ENCODE data around the gene SH3BP5L. TPM values are rescaled to one million over a fixed set of nuclear protein-coding genes. Genes with fewer than 3 reads are reported as not detected.
A peak's percentile ranks its signal among the peaks of the same experiment; 100 is the strongest.

The SH3BP5L gene
- total and polyA plus RNA-seq, 2 of the 4 experiments (the other 2 are of a cell fraction): 23.3 to 35.9 TPM

DNA sequence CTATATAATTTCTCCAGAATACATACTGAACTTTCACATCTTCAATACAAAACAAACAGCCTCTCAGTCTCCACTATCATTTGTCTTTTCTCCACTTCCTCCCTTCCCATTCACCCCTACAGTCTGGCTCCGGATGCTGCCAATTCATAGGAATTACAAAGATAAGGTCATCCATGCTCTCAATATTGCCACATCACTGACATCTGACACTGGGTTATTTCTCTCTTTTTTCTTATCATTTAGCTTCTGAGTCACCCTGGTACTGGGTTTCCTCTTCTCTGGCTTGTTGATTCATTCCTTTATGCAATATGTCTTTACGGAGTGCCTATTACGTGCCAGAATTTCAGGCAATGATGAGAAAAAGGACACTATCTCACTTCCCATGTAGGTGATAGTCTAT lies 3.1 kb upstream of the SH3BP5L start:
- Histone ChIP-seq H3K56ac (ENCODE audit: extremely low read depth, insufficient read depth, low read length) (no peak overlapping the region), H2AK9ac (replicated peaks; ENCODE audit: low read depth, low read length, poor library complexity) (no peak overlapping the region), H3K23ac (ENCODE audit: low read depth, low read length) (no peak overlapping the region), H2AK5ac (ENCODE audit: low read depth, low read length) (no peak overlapping the region), H2BK5ac (ENCODE audit: low read depth, low read length, poor library complexity, severe bottlenecking) (peak overlapping the region; percentile 64), H3K9me1 (ENCODE audit: insufficient read depth, low read length) (peaks cover 6% of the 10 kb centered on the region; the same call in 1 of the 2 replicates), H3K9ac (ENCODE audit: low read depth, low read length) (no peak overlapping the region), H2BK15ac (ENCODE audit: low read depth, low read length) (no peak overlapping the region), H3K9me3 (ENCODE audit: control insufficient read depth, insufficient read depth, low read length) (no peaks in the 10 kb centered on the region), H4K20me1 (ENCODE audit: insufficient read depth, low read length) (0 out of 2 replicates have a peak, but pooled peaks cover 6% of the 10 kb centered on the region), H3K4me2 (ENCODE audit: low read depth, low read length) (peak overlapping the region; percentile 50; the same call in 1 of the 2 replicates), H4K8ac (ENCODE audit: low read depth in 2 of 2, low read length in 2 of 2) (no peak overlapping the region), H3K79me1 (ENCODE audit: low read depth in 1 of 2, low read length in 2 of 2) (peaks cover 6 to 31% of the 10 kb centered on the region in 2 experiments; a peak in 3 of 4 replicates), H3K27me3 (ENCODE audit: control insufficient read depth, insufficient read depth, low read length) (no peaks in the 10 kb centered on the region), H2BK120ac (ENCODE audit: low read depth, low read length) (no peak overlapping the region), H3K4me3 (ENCODE audit: insufficient read depth, low read depth, low read length) (no peak overlapping the region), H3K36me3 (ENCODE audit: control insufficient read depth, insufficient read depth, low read length) (peaks cover 5% of the 10 kb centered on the region), H2AFZ (replicated peaks; ENCODE audit: low read length, poor library complexity) (no peak overlapping the region), H3K4me1 (ENCODE audit: control insufficient read depth, insufficient read depth, low read length) (peaks cover 3% of the 10 kb centered on the region), H3K18ac (ENCODE audit: low read depth, low read length) (no peak overlapping the region), H3K4ac (ENCODE audit: low read depth, low read length) (no peak overlapping the region), H4K91ac (ENCODE audit: insufficient read depth, low read depth, low read length) (no peak overlapping the region), H3K14ac (replicated peaks; ENCODE audit: low read depth, low read length) (no peak overlapping the region), H3K27ac (ENCODE audit: insufficient read depth, low read length) (no peak overlapping the region), H2BK20ac (ENCODE audit: low read depth, low read length) (no peak overlapping the region), H4K5ac (ENCODE audit: low read depth, low read length) (no peak overlapping the region)
- WGBS, 2 experiments (ENCODE audit: extremely low coverage in 2 of 2, insufficient read length in 1 of 2): no CpG with 5 or more reads among the region's 3 CpGs
- ATAC-seq (ENCODE audit: low read depth): peak; percentile 10
- dilution Hi-C loops (cut with HindIII; ENCODE audit: low sequenced_read_pairs, unreplicated experiment): no loop called here
- DNase-seq: peak; percentile 93
- intact Hi-C loops (cut with micrococcal nuclease): no loop called here
- ChIA-PET POLR2A (ENCODE audit: unreplicated experiment) (no interaction called here), CTCF (interaction anchor here (1.3 kb wide), 1 partner anchor 13 kb away, joined by 6 read pairs; no protein-coding TSS in a partner anchor)
- peak; percentile 33; the same call in 1 of the 2 replicates for TF ChIP-seq BHLHE40 (IDR thresholded peaks at IDR 0.05; ENCODE audit: low read depth, low read length)
- no peak for TF ChIP-seq MAZ (IDR thresholded peaks at IDR 0.05; ENCODE audit: borderline replicate concordance, low read depth, low read length)
- no peak for TF ChIP-seq RAD21 (IDR thresholded peaks at IDR 0.05; ENCODE audit: low read length)
- TF ChIP-seq SMC3 (IDR thresholded peaks at IDR 0.05; ENCODE audit: low read depth, low read length): no peak
- TF ChIP-seq, protein P1, sequence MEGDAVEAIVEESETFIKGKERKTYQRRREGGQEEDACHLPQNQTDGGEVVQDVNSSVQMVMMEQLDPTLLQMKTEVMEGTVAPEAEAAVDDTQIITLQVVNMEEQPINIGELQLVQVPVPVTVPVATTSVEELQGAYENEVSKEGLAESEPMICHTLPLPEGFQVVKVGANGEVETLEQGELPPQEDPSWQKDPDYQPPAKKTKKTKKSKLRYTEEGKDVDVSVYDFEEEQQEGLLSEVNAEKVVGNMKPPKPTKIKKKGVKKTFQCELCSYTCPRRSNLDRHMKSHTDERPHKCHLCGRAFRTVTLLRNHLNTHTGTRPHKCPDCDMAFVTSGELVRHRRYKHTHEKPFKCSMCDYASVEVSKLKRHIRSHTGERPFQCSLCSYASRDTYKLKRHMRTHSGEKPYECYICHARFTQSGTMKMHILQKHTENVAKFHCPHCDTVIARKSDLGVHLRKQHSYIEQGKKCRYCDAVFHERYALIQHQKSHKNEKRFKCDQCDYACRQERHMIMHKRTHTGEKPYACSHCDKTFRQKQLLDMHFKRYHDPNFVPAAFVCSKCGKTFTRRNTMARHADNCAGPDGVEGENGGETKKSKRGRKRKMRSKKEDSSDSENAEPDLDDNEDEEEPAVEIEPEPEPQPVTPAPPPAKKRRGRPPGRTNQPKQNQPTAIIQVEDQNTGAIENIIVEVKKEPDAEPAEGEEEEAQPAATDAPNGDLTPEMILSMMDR (conservative IDR thresholded peaks at IDR 0.05; ENCODE audit: low read depth, low read length): no peak
- peak; percentile 99 for TF ChIP-seq CEBPB (IDR thresholded peaks at IDR 0.05; ENCODE audit: low read depth, low read length)
- TF ChIP-seq MXI1 (IDR thresholded peaks at IDR 0.05; ENCODE audit: borderline replicate concordance, low read depth, low read length): no peak
- TF ChIP-seq, protein P2, sequence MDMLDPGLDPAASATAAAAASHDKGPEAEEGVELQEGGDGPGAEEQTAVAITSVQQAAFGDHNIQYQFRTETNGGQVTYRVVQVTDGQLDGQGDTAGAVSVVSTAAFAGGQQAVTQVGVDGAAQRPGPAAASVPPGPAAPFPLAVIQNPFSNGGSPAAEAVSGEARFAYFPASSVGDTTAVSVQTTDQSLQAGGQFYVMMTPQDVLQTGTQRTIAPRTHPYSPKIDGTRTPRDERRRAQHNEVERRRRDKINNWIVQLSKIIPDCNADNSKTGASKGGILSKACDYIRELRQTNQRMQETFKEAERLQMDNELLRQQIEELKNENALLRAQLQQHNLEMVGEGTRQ (IDR thresholded peaks at IDR 0.05; ENCODE audit: low read depth, low read length): no peak
- no peak for TF ChIP-seq MAFK (IDR thresholded peaks at IDR 0.05; ENCODE audit: low read depth, low read length)
- TF ChIP-seq, protein P3, sequence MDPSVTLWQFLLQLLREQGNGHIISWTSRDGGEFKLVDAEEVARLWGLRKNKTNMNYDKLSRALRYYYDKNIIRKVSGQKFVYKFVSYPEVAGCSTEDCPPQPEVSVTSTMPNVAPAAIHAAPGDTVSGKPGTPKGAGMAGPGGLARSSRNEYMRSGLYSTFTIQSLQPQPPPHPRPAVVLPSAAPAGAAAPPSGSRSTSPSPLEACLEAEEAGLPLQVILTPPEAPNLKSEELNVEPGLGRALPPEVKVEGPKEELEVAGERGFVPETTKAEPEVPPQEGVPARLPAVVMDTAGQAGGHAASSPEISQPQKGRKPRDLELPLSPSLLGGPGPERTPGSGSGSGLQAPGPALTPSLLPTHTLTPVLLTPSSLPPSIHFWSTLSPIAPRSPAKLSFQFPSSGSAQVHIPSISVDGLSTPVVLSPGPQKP (IDR thresholded peaks at IDR 0.05; ENCODE audit: borderline replicate concordance, low read depth, low read length): no peak
- TF ChIP-seq RFX5 (IDR thresholded peaks at IDR 0.05; ENCODE audit: low read depth, low read length): no peak; the same call in 1 of the 2 replicates
- peak; percentile 37; the same call in 1 of the 2 replicates for TF ChIP-seq NFE2L2 (IDR thresholded peaks at IDR 0.05; ENCODE audit: low read depth, low read length)
- TF ChIP-seq CHD1 (IDR thresholded peaks at IDR 0.05; ENCODE audit: low read depth, low read length): no peak
- TF ChIP-seq FOS (IDR thresholded peaks at IDR 0.05; ENCODE audit: low read depth, low read length): peak; percentile 84
- TF ChIP-seq POLR2A (IDR thresholded peaks at IDR 0.05; ENCODE audit: low read depth, low read length): no peak
- TF ChIP-seq RCOR1 (IDR thresholded peaks at IDR 0.05; ENCODE audit: insufficient replicate concordance, low read length): peak; percentile 25
- BruUV-seq (replicated peaks): no TSS peak
- in situ Hi-C loops (cut with MboI; ENCODE audit: low sequenced_read_pairs): no loop called here

Data from IMR-90 (cell line).